PC-9 (cell line): ENCODE measurements around the gene ETFA. TPM values are rescaled to one million over a fixed set of nuclear protein-coding genes. Genes with fewer than 3 reads are reported as not detected.

Experiments
- BruUV-seq: library from RNA; stranded (reverse); fragments of 400-500 nt; replicated peaks from 2 replicates; lab custom pipeline; 2021; lab: Mats Ljungman, UMichigan
- CTCF ChIA-PET: fragments of 300-600 bp; sonication (Branson Sonifier 250); formaldehyde crosslinking; loops from one replicate; lab custom pipeline; 2022; ENCODE audit warnings: antibody characterized with exemption; lab: Charles Lee
- POLR2A ChIA-PET: fragments of 300-600 bp; sonication (Branson Sonifier 250); formaldehyde crosslinking; loops from one replicate; lab custom pipeline; 2022; ENCODE audit warnings: antibody characterized with exemption; ENCODE audit not compliant: unreplicated experiment; lab: Charles Lee
- DNase-seq, 2 experiments: peaks; one replicate each; pipeline versions ENCODE4 v3.0.0 to v3.0.0-alpha.2; 2015 to 2022; ENCODE audit warnings: mixed read lengths in 1 of 2
- H2AFZ ChIP-seq: fragments of 200-600 bp; sonication (generic); 2 replicates; pipeline ENCODE4 v1.8.1; 2017; ENCODE audit warnings: antibody characterized with exemption
- H3F3A ChIP-seq: fragments of 200-600 bp; sonication (generic); 2 replicates; pipeline ENCODE4 v1.8.1; 2017; ENCODE audit warnings: antibody characterized with exemption, mild to moderate bottlenecking, low read depth; ENCODE audit not compliant: insufficient read depth
- H3K27ac ChIP-seq: fragments of 200-600 bp; sonication (generic); 2 replicates; pipeline ENCODE4 v1.6.1; 2016; ENCODE audit warnings: mixed run types
- H3K27me3 ChIP-seq: fragments of 200-600 bp; sonication (generic); 2 replicates; pipeline ENCODE4 v1.6.1; 2016; ENCODE audit warnings: low read depth, mixed run types; ENCODE audit not compliant: insufficient read depth
- H3K36me3 ChIP-seq: fragments of 200-600 bp; sonication (generic); 2 replicates; pipeline ENCODE4 v1.6.1; 2016; ENCODE audit warnings: low read depth, mixed run types
- H3K4me1 ChIP-seq: fragments of 200-600 bp; sonication (generic); replicated peaks from 2 replicates; pipeline ENCODE4 v1.6.1; 2016; ENCODE audit warnings: mixed run types; ENCODE audit not compliant: insufficient read depth
- H3K4me2 ChIP-seq: fragments of 200-600 bp; sonication (generic); 2 replicates; pipeline ENCODE4 v1.6.1; 2017; ENCODE audit warnings: mixed run types
- H3K4me3 ChIP-seq: fragments of 200-600 bp; sonication (generic); 2 replicates; pipeline ENCODE4 v1.6.1; 2016; ENCODE audit warnings: mixed run types
- H3K79me2 ChIP-seq: fragments of 200-600 bp; sonication (generic); 2 replicates; pipeline ENCODE4 v1.6.1; 2017; ENCODE audit warnings: low read depth, mixed run types
- H3K9me2 ChIP-seq: fragments of 200-600 bp; sonication (generic); 2 replicates; pipeline ENCODE4 v1.8.1; 2017; ENCODE audit warnings: mild to moderate bottlenecking; ENCODE audit not compliant: insufficient read depth
- H3K9me3 ChIP-seq: fragments of 200-600 bp; sonication (generic); 2 replicates; pipeline ENCODE4 v1.8.1; 2016; ENCODE audit warnings: low read depth; ENCODE audit not compliant: insufficient read depth
- H4K20me1 ChIP-seq: fragments of 200-600 bp; sonication (generic); 2 replicates; pipeline ENCODE4 v1.8.1; 2017; ENCODE audit not compliant: insufficient read depth
- CTCF ChIP-seq: fragments of 200-600 bp; sonication (generic); conservative IDR thresholded peaks from 2 replicates; pipeline ENCODE4 v1.6.1; 2017; ENCODE audit warnings: mixed run types, antibody characterized with exemption, mild to moderate bottlenecking, moderate library complexity
- EZH2 ChIP-seq: fragments of 200-600 bp; sonication (generic); IDR thresholded peaks from 2 replicates; pipeline ENCODE4 v1.8.0; 2017; ENCODE audit warnings: antibody characterized with exemption, low read depth
- intact Hi-C: fragments of 100-400 bp; cut with micrococcal nuclease; formaldehyde crosslinking; loops from one replicate; pipeline ENCODE4 v1.10.0; 2022; ENCODE audit not compliant: unreplicated experiment
- total RNA-seq: library from RNA; stranded (reverse); gene quantifications from 2 replicates; pipeline ENCODE4 v1.2.3, GENCODE V29; 2021

The ETFA gene
- total RNA-seq, 1 experiment from 2014 or later: 187 TPM

GRCh38 chr15:76196269-76197231 is 114.7 kb downstream of the ETFA start:
- BruUV-seq: no TSS peak
- Histone ChIP-seq H3K4me1 (peaks cover 35% of the 10 kb centered on the region), H3K9me3 (no peaks in the 10 kb centered on the region), H3K27me3 (no peaks in the 10 kb centered on the region), H3K27ac (peak overlapping the region; percentile 58), H2AFZ (no peak overlapping the region), H3K4me2 (peak overlapping the region; percentile 65), H3K9me2 (no peaks in the 10 kb centered on the region), H3K79me2 (no peaks in the 10 kb centered on the region), H3F3A (peaks cover 21% of the 10 kb centered on the region), H3K36me3 (no peaks in the 10 kb centered on the region), H3K4me3 (no peak overlapping the region), H4K20me1 (no peaks in the 10 kb centered on the region)
- intact Hi-C loops: loop anchor here (2.0 kb wide), 1 partner anchor 20 kb away; no protein-coding TSS in a partner anchor
- no peak for TF ChIP-seq CTCF
- no peak for TF ChIP-seq EZH2
- CTCF ChIA-PET: interaction anchor here (1.6 kb wide), 1 partner anchor 11 kb away, joined by 7 read pairs; no protein-coding TSS in a partner anchor
- POLR2A ChIA-PET: interaction anchor here (0.5 to 0.7 kb wide), 7 partner anchors 11 to 1244 kb away, joined by 3 to 16 read pairs (median 6); no protein-coding TSS in a partner anchor
- peak; percentile 61 to 77 for DNase-seq

GRCh38 chr15:76195506-76196268 is 115.6 kb downstream of the ETFA start:
- H4K20me1 ChIP-seq: no peaks in the 10 kb centered on the region
- CTCF ChIA-PET: no interaction called here
- no peak overlapping the region for H3K27ac ChIP-seq
- peaks cover 40% of the 10 kb centered on the region for H3K4me1 ChIP-seq
- no peaks in the 10 kb centered on the region for H3K27me3 ChIP-seq
- peaks cover 26% of the 10 kb centered on the region; the same call in 1 of the 2 replicates for H3F3A ChIP-seq
- no peaks in the 10 kb centered on the region for H3K9me2 ChIP-seq
- DNase-seq: no peak
- H3K4me3 ChIP-seq: no peak overlapping the region
- POLR2A ChIA-PET: interaction anchor here (0.5 to 0.6 kb wide), 2 partner anchors 154 to 732 kb away, joined by 6 read pairs; no protein-coding TSS in a partner anchor
- intact Hi-C loops: loop anchor here (2.0 kb wide), 1 partner anchor 21 kb away; no protein-coding TSS in a partner anchor
- H3K36me3 ChIP-seq: no peaks in the 10 kb centered on the region
- peak overlapping the region; percentile 65 for H3K4me2 ChIP-seq
- H2AFZ ChIP-seq: no peak overlapping the region
- H3K79me2 ChIP-seq: no peaks in the 10 kb centered on the region
- H3K9me3 ChIP-seq: no peaks in the 10 kb centered on the region
- no TSS peak for BruUV-seq
- TF ChIP-seq CTCF (no peak), EZH2 (no peak)

GRCh38 chr15:76193934-76194333 is 117.3 kb downstream of the ETFA start:
- BruUV-seq: no TSS peak
- no peaks in the 10 kb centered on the region for H3K36me3 ChIP-seq
- no peaks in the 10 kb centered on the region for H3K79me2 ChIP-seq
- ChIA-PET CTCF (no interaction called here), POLR2A (no interaction called here)
- H3K27ac ChIP-seq: no peak overlapping the region
- H3K4me1 ChIP-seq: peaks cover 44% of the 10 kb centered on the region
- peaks cover 26% of the 10 kb centered on the region; the same call in 1 of the 2 replicates for H3F3A ChIP-seq
- H3K9me2 ChIP-seq: no peaks in the 10 kb centered on the region
- no peak for DNase-seq
- H3K9me3 ChIP-seq: no peaks in the 10 kb centered on the region
- TF ChIP-seq CTCF (no peak), EZH2 (no peak)
- no peak overlapping the region for H3K4me2 ChIP-seq
- no peaks in the 10 kb centered on the region for H4K20me1 ChIP-seq
- intact Hi-C loops: loop anchor here (5.0 kb wide), 2 partner anchors 43 to 648 kb away; no protein-coding TSS in a partner anchor
- H2AFZ ChIP-seq: no peak overlapping the region
- no peak overlapping the region for H3K4me3 ChIP-seq
- H3K27me3 ChIP-seq: no peaks in the 10 kb centered on the region
